HepG2 (cell line): Measurements from ENCODE around the gene ORC3. TPM values are rescaled to one million over a fixed set of nuclear protein-coding genes. Genes with fewer than 3 reads are reported as not detected.

Source experiments
- ATF7-NPFF ChIP-seq: sonication (generic); formaldehyde crosslinking; IDR thresholded peaks from 2 replicates; pipeline ENCODE4 v1.8.1; 2023; ENCODE audit warnings: mild to moderate bottlenecking, low read depth, missing genetic modification reagents, moderate library complexity
- FOXM1 ChIP-seq: sonication (generic); formaldehyde crosslinking; IDR thresholded peaks from 2 replicates; pipeline ENCODE4 v1.5.0; 2020; ENCODE audit warnings: missing genetic modification reagents
- POLR2AphosphoS5 ChIP-seq: IDR thresholded peaks from 2 replicates; pipeline ENCODE4 v1.6.1; 2012; ENCODE audit warnings: low read depth, low read length
- SMAD9 ChIP-seq: sonication (generic); formaldehyde crosslinking; IDR thresholded peaks from 2 replicates; pipeline ENCODE4 v1.5.1; 2020; ENCODE audit warnings: mild to moderate bottlenecking, missing genetic modification reagents
- ZFP62 ChIP-seq: sonication (generic); formaldehyde crosslinking; IDR thresholded peaks from 2 replicates; pipeline ENCODE4 v1.4.0; 2020; ENCODE audit warnings: missing genetic modification reagents
- ZGPAT ChIP-seq: IDR thresholded peaks from 2 replicates; pipeline ENCODE4 v1.6.1; 2016; ENCODE audit warnings: mild to moderate bottlenecking
- ZMYM4 ChIP-seq: sonication (generic); formaldehyde crosslinking; IDR thresholded peaks from 2 replicates; pipeline ENCODE4 v1.8.1; 2023; ENCODE audit warnings: mild to moderate bottlenecking, missing genetic modification reagents
- ZNF136 ChIP-seq: sonication (generic); formaldehyde crosslinking; IDR thresholded peaks from 2 replicates; pipeline ENCODE4 v1.8.1; 2022; ENCODE audit warnings: low read depth, mild to moderate bottlenecking, moderate library complexity, missing genetic modification reagents
- ZNF205 ChIP-seq: IDR thresholded peaks from 2 replicates; pipeline ENCODE4 v1.6.1; 2018; ENCODE audit warnings: missing biosample characterization, missing genetic modification reagents
- ZNF530 ChIP-seq: sonication (generic); formaldehyde crosslinking; IDR thresholded peaks from 2 replicates; pipeline ENCODE4 v1.5.0; 2020; ENCODE audit warnings: low read depth, mild to moderate bottlenecking, missing genetic modification reagents
- ZNF557 ChIP-seq: sonication (generic); formaldehyde crosslinking; IDR thresholded peaks from 2 replicates; pipeline ENCODE4 v1.4.0; 2020; ENCODE audit warnings: missing genetic modification reagents
- ZNF629 ChIP-seq: sonication (generic); formaldehyde crosslinking; conservative IDR thresholded peaks from 2 replicates; pipeline ENCODE4 v1.5.0; 2020; ENCODE audit warnings: missing genetic modification reagents
- polyA plus RNA-seq, 8 experiments: library from polyadenylated mRNA; depleted of rRNA in 3 of 8; stranded (reverse) in 7 of 8; unstranded in 1 of 8; fragments of >200 nt; fragmentation: Illumina TruSeq in 4 of 8; extraction: Trizol in 4 of 8; gene quantifications; 2 replicates each; pipeline versions ENCODE4 v1.2.1 to v1.2.3, GENCODE V29; 2011 to 2016; ENCODE audit warnings: low read depth in 4 of 8, missing spikeins in 1 of 8, mixed read lengths in 1 of 8; ENCODE audit not compliant: insufficient read depth in 1 of 8
- total RNA-seq, 5 experiments: library from RNA; depleted of rRNA; stranded (reverse); fragments of >200 nt; fragmentation: Illumina TruSeq; extraction: Trizol; gene quantifications; 2 replicates each; pipeline ENCODE4 v1.2.3, GENCODE V29; 2016; ENCODE audit warnings: low read depth in 1 of 5
- TF ChIP-seq, protein P1 (sequence below): sonication (generic); formaldehyde crosslinking; IDR thresholded peaks from 2 replicates; pipeline ENCODE4 v1.4.0; 2020; ENCODE audit warnings: mild to moderate bottlenecking, missing genetic modification reagents
- TF ChIP-seq, protein P2 (sequence below): sonication (generic); formaldehyde crosslinking; IDR thresholded peaks from 2 replicates; pipeline ENCODE4 v1.8.0; 2022; ENCODE audit warnings: mild to moderate bottlenecking, missing genetic modification reagents, moderate library complexity
- TF ChIP-seq, protein P3 (sequence below): sonication (generic); formaldehyde crosslinking; IDR thresholded peaks from 2 replicates; pipeline ENCODE4 v1.4.0; 2020; ENCODE audit warnings: mild to moderate bottlenecking, low read depth, missing genetic modification reagents
- TF ChIP-seq, protein P4 (sequence below): sonication (generic); formaldehyde crosslinking; IDR thresholded peaks from 2 replicates; pipeline ENCODE4 v1.4.0; 2020; ENCODE audit warnings: low read depth, missing genetic modification reagents
- TF ChIP-seq, protein P5 (sequence below): sonication (generic); formaldehyde crosslinking; IDR thresholded peaks from 2 replicates; pipeline ENCODE4 v1.8.0; 2022; ENCODE audit warnings: missing genetic modification reagents, mild to moderate bottlenecking, inconsistent platforms, borderline replicate concordance

The ORC3 gene
- total and polyA plus RNA-seq, 2 of the 13 experiments (the other 11 are each of a cell fraction or from before 2014, with no cell fraction given): 21.8 to 43.5 TPM

GRCh38 chr6:87589693-87590416, at the start of gene ORC3, which contains the start of gene RARS2 (continued):
- TF ChIP-seq ZFP62 (CRISPR knock-in tag) (no peak), FOXM1 (CRISPR knock-in tag) (no peak), ZNF629 (CRISPR knock-in tag) (peak; percentile 32; the same call in 1 of the 2 replicates), ATF7-NPFF (CRISPR knock-in tag) (peak; percentile 61), ZNF136 (CRISPR knock-in tag) (no peak), SMAD9 (CRISPR knock-in tag) (no peak), POLR2AphosphoS5 (peak; percentile 89), ZNF557 (CRISPR knock-in tag) (no peak), ZMYM4 (CRISPR knock-in tag) (peak; percentile 96), ZNF530 (no peak), ZGPAT (CRISPR knock-in tag) (peak; percentile 77; the same call in 1 of the 2 replicates), ZNF205 (CRISPR knock-in tag) (peak; percentile 41; the same call in 1 of the 2 replicates)
- TF ChIP-seq, protein P1, sequence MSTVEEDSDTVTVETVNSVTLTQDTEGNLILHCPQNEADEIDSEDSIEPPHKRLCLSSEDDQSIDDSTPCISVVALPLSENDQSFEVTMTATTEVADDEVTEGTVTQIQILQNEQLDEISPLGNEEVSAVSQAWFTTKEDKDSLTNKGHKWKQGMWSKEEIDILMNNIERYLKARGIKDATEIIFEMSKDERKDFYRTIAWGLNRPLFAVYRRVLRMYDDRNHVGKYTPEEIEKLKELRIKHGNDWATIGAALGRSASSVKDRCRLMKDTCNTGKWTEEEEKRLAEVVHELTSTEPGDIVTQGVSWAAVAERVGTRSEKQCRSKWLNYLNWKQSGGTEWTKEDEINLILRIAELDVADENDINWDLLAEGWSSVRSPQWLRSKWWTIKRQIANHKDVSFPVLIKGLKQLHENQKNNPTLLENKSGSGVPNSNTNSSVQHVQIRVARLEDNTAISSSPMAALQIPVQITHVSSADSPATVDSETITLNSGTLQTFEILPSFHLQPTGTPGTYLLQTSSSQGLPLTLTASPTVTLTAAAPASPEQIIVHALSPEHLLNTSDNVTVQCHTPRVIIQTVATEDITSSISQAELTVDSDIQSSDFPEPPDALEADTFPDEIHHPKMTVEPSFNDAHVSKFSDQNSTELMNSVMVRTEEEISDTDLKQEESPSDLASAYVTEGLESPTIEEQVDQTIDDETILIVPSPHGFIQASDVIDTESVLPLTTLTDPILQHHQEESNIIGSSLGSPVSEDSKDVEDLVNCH: no peak
- TF ChIP-seq, protein P2, sequence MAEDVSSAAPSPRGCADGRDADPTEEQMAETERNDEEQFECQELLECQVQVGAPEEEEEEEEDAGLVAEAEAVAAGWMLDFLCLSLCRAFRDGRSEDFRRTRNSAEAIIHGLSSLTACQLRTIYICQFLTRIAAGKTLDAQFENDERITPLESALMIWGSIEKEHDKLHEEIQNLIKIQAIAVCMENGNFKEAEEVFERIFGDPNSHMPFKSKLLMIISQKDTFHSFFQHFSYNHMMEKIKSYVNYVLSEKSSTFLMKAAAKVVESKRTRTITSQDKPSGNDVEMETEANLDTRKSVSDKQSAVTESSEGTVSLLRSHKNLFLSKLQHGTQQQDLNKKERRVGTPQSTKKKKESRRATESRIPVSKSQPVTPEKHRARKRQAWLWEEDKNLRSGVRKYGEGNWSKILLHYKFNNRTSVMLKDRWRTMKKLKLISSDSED (CRISPR knock-in tag): no peak
- TF ChIP-seq, protein P3, sequence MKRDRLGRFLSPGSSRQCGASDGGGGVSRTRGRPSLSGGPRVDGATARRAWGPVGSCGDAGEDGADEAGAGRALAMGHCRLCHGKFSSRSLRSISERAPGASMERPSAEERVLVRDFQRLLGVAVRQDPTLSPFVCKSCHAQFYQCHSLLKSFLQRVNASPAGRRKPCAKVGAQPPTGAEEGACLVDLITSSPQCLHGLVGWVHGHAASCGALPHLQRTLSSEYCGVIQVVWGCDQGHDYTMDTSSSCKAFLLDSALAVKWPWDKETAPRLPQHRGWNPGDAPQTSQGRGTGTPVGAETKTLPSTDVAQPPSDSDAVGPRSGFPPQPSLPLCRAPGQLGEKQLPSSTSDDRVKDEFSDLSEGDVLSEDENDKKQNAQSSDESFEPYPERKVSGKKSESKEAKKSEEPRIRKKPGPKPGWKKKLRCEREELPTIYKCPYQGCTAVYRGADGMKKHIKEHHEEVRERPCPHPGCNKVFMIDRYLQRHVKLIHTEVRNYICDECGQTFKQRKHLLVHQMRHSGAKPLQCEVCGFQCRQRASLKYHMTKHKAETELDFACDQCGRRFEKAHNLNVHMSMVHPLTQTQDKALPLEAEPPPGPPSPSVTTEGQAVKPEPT (CRISPR knock-in tag): peak; percentile 56; the same call in 1 of the 2 replicates
- TF ChIP-seq, protein P4, sequence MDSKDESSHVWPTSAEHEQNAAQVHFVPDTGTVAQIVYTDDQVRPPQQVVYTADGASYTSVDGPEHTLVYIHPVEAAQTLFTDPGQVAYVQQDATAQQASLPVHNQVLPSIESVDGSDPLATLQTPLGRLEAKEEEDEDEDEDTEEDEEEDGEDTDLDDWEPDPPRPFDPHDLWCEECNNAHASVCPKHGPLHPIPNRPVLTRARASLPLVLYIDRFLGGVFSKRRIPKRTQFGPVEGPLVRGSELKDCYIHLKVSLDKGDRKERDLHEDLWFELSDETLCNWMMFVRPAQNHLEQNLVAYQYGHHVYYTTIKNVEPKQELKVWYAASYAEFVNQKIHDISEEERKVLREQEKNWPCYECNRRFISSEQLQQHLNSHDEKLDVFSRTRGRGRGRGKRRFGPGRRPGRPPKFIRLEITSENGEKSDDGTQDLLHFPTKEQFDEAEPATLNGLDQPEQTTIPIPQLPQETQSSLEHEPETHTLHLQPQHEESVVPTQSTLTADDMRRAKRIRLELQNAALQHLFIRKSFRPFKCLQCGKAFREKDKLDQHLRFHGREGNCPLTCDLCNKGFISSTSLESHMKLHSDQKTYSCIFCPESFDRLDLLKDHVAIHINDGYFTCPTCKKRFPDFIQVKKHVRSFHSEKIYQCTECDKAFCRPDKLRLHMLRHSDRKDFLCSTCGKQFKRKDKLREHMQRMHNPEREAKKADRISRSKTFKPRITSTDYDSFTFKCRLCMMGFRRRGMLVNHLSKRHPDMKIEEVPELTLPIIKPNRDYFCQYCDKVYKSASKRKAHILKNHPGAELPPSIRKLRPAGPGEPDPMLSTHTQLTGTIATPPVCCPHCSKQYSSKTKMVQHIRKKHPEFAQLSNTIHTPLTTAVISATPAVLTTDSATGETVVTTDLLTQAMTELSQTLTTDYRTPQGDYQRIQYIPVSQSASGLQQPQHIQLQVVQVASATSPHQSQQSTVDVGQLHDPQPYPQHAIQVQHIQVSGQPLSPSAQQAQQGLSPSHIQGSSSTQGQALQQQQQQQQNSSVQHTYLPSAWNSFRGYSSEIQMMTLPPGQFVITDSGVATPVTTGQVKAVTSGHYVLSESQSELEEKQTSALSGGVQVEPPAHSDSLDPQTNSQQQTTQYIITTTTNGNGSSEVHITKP (CRISPR knock-in tag): 0 out of 2 replicates have a peak, but pooled peaks have one; percentile 9
- TF ChIP-seq, protein P5, sequence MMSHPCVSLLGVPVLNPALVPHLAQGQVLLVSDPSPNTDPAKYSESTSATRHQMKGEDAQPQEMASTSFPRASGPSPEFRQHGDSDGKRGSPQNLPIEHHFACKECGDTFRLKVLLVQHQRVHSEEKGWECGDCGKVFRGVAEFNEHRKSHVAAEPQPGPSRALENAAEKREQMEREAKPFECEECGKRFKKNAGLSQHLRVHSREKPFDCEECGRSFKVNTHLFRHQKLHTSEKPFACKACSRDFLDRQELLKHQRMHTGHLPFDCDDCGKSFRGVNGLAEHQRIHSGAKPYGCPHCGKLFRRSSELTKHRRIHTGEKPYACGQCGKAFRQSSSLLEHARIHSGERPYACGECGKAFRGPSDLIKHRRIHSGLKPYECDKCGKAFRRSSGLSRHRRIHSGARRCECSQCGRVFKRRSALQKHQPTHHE: peak; percentile 67; the same call in 1 of the 2 replicates
